Activated CD8-positive, alpha-beta T cell treated with anti-CD3 and anti-CD28 coated beads, Interleukin-2, amount 10 ng/mL, durations not matched to agents 7 days and 5 days (primary cell): Measurements from ENCODE around the gene TUBGCP6. TPM values are rescaled to one million over a fixed set of nuclear protein-coding genes. Genes with fewer than 3 reads are reported as not detected.
"Not testable (repeated sequence)": the region's sequence is repeated elsewhere in the genome, so short reads cannot be mapped to it uniquely, and the experiment has no call there.

ENCODE experiments used
- ATAC-seq: fragments of 150-1000 bp; cut with Tn5 transposase; one replicate; pipeline ENCODE4 v1.10.0; 2021; ENCODE audit warnings: moderate library complexity
- CTCF ChIA-PET: fragments of 350-600 bp; sonication (Branson Sonifier 250); formaldehyde crosslinking; loops from one replicate; lab custom pipeline; 2021; ENCODE audit warnings: antibody characterized with exemption; lab: Charles Lee
- POLR2A ChIA-PET: fragments of 350-600 bp; sonication (Branson Sonifier 250); formaldehyde crosslinking; loops from one replicate; lab custom pipeline; 2021; ENCODE audit warnings: antibody characterized with exemption; lab: Charles Lee
- DNase-seq: peaks from one replicate; pipeline ENCODE4 v3.0.0-alpha.2; 2020
- H3K27ac Mint-ChIP-seq: one replicate; pipeline ENCODE4 v1.8.0; 2021; ENCODE audit warnings: mild to moderate bottlenecking, mixed read lengths
- H3K27me3 Mint-ChIP-seq: one replicate; pipeline ENCODE4 v1.8.0; 2021; ENCODE audit warnings: low read depth, mixed read lengths
- H3K36me3 Mint-ChIP-seq: one replicate; pipeline ENCODE4 v1.8.0; 2021; ENCODE audit warnings: low read depth, mixed read lengths
- H3K4me1 Mint-ChIP-seq: one replicate; pipeline ENCODE4 v1.8.0; 2021; ENCODE audit warnings: low read depth, mixed read lengths
- H3K4me3 Mint-ChIP-seq: one replicate; pipeline ENCODE4 v1.8.0; 2021; ENCODE audit warnings: mild to moderate bottlenecking, mixed read lengths
- H3K9me3 Mint-ChIP-seq: one replicate; pipeline ENCODE4 v1.8.0; 2022; ENCODE audit warnings: mixed read lengths; ENCODE audit not compliant: insufficient read depth
- total RNA-seq, 2 experiments: library from RNA; stranded (reverse); gene quantifications; one replicate each; pipeline ENCODE4 v1.2.3, GENCODE V29; 2021

Gene TUBGCP6
- total RNA-seq, 2 experiments from 2014 or later = 53.2 to 58.1 TPM

DNA sequence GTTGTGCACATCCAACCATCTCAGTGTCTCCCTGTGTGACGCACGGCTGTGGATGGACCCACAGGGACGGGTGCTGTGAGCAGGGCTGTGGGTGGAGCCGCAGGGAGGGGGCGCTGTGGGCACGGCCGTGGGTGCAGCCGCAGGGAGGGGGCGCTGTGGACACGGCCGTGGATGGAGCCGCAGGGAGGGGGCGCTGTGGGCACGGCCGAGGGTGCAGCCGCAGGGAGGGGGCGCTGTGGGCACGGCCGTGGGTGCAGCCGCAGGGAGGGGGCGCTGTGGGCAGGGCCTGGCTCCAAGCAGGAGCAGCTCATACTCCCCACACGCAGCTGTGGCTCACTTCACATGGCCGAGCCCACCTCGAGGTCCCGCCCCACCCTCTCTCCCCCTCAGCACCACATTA is 31.3 kb upstream of the TUBGCP6 start:
- peaks cover 9% of the 10 kb centered on the region for H3K4me1 Mint-ChIP-seq
- POLR2A ChIA-PET = interaction anchor here (0.8 to 1.5 kb wide), 4 partner anchors 15 to 66 kb away, joined by 3 to 4 read pairs (median 4); no protein-coding TSS in a partner anchor
- no peak overlapping the region for H3K27ac Mint-ChIP-seq
- H3K27me3 Mint-ChIP-seq = peaks cover 8% of the 10 kb centered on the region
- no peaks in the 10 kb centered on the region for H3K9me3 Mint-ChIP-seq
- ATAC-seq (peak; percentile 59), DNase-seq (peak; percentile 63)
- H3K36me3 Mint-ChIP-seq = peaks cover 22% of the 10 kb centered on the region
- CTCF ChIA-PET = interaction anchor here (0.6 to 2.1 kb wide), 24 partner anchors 13 to 344 kb away, joined by 3 to 33 read pairs (median 4); partner anchors contain the start of genes DENND6B and TUBGCP6
- H3K4me3 Mint-ChIP-seq = no peak overlapping the region

DNA sequence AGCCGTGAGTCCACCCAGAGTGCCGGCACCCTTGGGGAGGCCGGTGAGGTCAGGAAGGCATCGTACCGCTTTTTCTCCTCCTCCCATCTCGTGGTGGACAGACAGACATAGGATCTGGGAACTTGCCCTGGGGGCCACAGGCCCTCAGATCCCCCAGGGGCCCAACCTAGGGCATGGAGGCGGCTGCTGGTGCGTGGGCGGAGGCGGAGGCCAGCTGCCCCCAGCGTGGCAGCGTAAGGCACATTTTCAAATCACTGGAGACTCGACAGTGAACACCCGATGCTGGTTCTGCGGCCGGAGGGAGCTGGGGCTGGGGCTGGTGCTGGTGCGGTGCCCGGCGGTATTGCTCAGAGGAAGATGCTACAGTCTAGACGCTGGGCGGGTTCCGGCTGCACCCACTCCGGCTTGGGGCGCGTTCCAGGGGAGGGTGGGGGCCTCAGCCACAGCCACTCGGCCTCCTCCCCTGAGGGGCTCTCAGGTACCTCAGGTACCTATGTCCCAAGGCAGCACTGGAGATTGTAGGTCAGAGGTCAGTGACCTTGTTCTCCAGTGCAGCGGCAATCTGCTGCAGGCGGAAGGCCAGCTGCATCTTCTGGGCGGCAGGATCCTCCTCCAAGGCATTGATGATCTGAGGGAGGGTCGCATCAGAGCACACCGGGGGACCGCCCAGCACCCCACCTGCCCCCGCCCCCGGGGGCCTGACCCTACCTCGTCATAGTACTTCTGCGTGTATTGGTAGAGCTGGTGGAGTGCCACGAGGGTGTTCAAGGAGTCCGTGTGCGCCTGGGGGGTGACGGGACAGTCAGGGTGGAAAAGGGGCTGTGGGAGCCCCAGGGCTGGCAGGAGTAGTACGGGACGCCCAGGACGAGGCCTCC is 30.6 kb upstream of the TUBGCP6 start:
- Mint-ChIP-seq H3K27me3 (peaks cover 8% of the 10 kb centered on the region), H3K36me3 (peaks cover 18% of the 10 kb centered on the region), H3K4me1 (peaks cover 14% of the 10 kb centered on the region), H3K9me3 (no peaks in the 10 kb centered on the region), H3K4me3 (no peak overlapping the region), H3K27ac (no peak overlapping the region)
- DNase-seq (no peak), ATAC-seq (no peak)
- CTCF ChIA-PET = interaction anchor here (1.0 to 2.1 kb wide), 9 partner anchors 12 to 345 kb away, joined by 3 to 33 read pairs (median 5); partner anchors contain the start of gene DENND6B
- POLR2A ChIA-PET = interaction anchor here (1.3 to 1.5 kb wide), 3 partner anchors 18 to 67 kb away, joined by 3 to 4 read pairs (median 4); no protein-coding TSS in a partner anchor

DNA sequence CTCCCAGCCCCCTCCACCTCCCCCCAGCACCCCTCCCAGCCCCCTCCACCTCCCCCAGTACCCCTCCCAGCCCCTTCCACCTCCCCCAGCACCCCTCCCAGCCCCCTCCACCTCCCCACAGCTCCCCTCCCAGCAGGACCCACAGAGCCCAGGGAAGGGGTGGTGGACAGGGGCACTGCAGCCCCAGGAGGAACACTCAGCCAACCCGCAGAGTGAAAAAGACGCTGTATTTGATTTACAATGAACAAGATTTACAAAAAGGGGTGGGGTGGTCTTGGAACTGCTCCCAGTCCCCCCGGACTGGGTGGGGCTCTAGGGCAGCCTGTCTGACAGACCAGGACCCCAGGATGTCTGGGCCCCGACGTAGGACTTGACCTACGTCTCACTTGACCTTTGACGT is 29.9 kb upstream of the TUBGCP6 start:
- H3K27ac Mint-ChIP-seq = no peak overlapping the region
- H3K27me3 Mint-ChIP-seq = peaks cover 8% of the 10 kb centered on the region
- DNase-seq (no peak), ATAC-seq (no peak)
- ChIA-PET POLR2A (no interaction called here), CTCF (interaction anchor here (0.9 to 1.5 kb wide), 2 partner anchors 67 to 92 kb away, joined by 4 to 6 read pairs; no protein-coding TSS in a partner anchor)
- H3K9me3 Mint-ChIP-seq = no peaks in the 10 kb centered on the region
- no peak overlapping the region for H3K4me3 Mint-ChIP-seq
- H3K4me1 Mint-ChIP-seq = peaks cover 14% of the 10 kb centered on the region
- H3K36me3 Mint-ChIP-seq = peaks cover 18% of the 10 kb centered on the region

DNA sequence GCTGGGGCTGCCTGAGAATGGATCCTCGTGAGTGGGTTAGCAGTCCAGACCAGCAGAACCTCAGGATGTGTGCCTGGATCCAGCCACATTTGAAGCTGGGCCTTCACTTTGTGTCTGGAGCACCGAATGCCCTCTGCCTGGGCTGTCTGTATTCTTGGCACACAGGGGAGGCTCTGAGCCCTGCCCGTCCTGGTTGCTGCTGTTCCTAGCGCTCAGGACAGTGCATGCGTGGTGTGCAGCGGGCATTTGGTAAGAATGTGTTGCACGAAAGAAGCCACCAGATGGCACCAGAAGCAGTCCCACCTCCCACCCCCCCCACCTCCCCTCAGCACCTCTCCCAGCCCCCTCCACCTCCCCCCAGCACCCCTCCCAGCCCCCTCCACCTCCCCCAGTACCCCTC is 29.5 kb upstream of the TUBGCP6 start:
- Mint-ChIP-seq H3K4me1 (peaks cover 19% of the 10 kb centered on the region), H3K27me3 (peaks cover 8% of the 10 kb centered on the region), H3K9me3 (no peaks in the 10 kb centered on the region), H3K36me3 (peaks cover 18% of the 10 kb centered on the region), H3K27ac (no peak overlapping the region), H3K4me3 (no peak overlapping the region)
- ChIA-PET CTCF (interaction anchor here (0.9 to 2.1 kb wide), 4 partner anchors 52 to 92 kb away, joined by 4 to 6 read pairs (median 6); no protein-coding TSS in a partner anchor), POLR2A (no interaction called here)
- DNase-seq = peak; percentile 66
- ATAC-seq = no peak

GRCh38 chr22:50273781-50274180 is 29.0 kb upstream of the TUBGCP6 start:
- Mint-ChIP-seq H3K36me3 (peaks cover 17% of the 10 kb centered on the region), H3K4me1 (peaks cover 22% of the 10 kb centered on the region)
- H3K27me3 Mint-ChIP-seq, H3K4me3 Mint-ChIP-seq, H3K27ac Mint-ChIP-seq, DNase-seq, H3K9me3 Mint-ChIP-seq, ATAC-seq: not testable (repeated sequence)
- POLR2A ChIA-PET = interaction anchor here (1.0 kb wide), 1 partner anchor 251 kb away, joined by 4 read pairs; the partner anchor contains the start of gene SCO2
- CTCF ChIA-PET = interaction anchor here (0.8 to 2.1 kb wide), 9 partner anchors 20 to 196 kb away, joined by 3 to 8 read pairs (median 5); no protein-coding TSS in a partner anchor

DNA sequence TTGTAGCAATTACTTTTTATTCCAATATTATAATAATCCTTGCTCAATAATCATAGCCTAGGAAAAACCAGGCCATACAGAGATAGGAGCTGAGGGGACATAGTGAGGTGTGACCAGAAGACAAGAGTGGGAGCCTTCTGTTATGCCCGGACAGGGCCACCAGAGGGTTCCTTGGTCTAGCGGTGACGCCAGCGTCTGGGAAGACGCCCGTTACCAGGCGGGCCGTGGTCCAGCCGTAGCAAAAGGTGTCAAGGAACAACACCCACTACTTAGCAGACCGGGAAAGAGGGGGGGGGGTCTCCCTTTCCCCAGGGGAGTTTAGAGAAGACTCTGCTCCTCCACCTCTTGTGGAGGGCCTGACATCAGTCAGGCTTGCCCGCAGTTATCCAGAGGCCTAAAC is 28.5 kb upstream of the TUBGCP6 start:
- peaks cover 24% of the 10 kb centered on the region for H3K4me1 Mint-ChIP-seq
- not testable (repeated sequence) for H3K27ac Mint-ChIP-seq, ATAC-seq, H3K4me3 Mint-ChIP-seq, H3K9me3 Mint-ChIP-seq, H3K27me3 Mint-ChIP-seq, DNase-seq
- H3K36me3 Mint-ChIP-seq = peaks cover 15% of the 10 kb centered on the region
- ChIA-PET CTCF (interaction anchor here (0.8 to 2.6 kb wide), 10 partner anchors 21 to 197 kb away, joined by 3 to 8 read pairs (median 6); partner anchors contain the start of gene HDAC10), POLR2A (interaction anchor here (0.6 to 1.0 kb wide), 2 partner anchors 193 to 252 kb away, joined by 3 to 4 read pairs; partner anchors contain the start of gene SCO2)

DNA sequence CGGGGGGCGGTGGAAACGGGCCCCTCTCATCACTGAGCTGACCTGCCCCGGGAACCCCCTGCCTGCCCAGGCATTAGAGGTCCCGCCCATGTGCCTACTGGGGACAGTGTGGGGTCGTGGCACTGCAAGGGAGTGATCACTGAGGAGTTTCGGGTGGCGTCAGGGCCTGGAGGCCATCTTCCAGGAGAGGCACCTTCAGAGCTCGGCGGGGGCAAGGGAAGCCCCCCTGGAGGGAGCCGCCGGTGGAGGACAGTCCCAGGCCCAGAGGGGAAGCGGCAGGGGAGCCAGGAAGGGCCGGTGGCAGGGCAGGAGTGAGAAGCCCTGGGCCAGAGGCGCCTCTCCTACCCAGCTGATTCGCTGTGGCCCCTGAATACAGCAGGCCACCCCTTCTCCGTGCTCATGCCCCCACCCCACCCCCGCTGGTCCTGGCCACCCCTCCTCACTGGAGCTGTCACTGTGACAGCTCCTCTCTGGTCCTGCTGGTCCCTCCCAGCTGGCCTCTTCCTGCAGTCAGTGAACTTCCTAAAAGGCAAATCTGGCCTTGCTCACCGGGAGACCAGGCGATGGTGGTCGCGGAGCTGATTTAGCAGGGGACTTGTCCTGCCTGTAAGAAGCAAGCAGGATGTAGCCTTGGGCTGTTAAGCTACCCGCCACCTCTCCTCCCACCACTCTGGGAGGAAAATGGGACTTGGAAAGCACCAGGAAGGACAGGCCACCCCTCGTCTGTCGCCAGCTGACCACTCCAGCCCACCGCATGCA is 27.4 kb upstream of the TUBGCP6 start:
- ChIA-PET POLR2A (interaction anchor here (0.6 to 1.2 kb wide), 2 partner anchors 28 to 69 kb away, joined by 3 to 4 read pairs; no protein-coding TSS in a partner anchor), CTCF (interaction anchor here (1.2 to 2.6 kb wide), 9 partner anchors 19 to 198 kb away, joined by 3 to 12 read pairs (median 6); partner anchors contain the start of gene HDAC10)

GRCh38 chr22:50271519-50271970 is 26.7 kb upstream of the TUBGCP6 start:
- no peak overlapping the region for H3K4me3 Mint-ChIP-seq
- H3K36me3 Mint-ChIP-seq = peaks cover 10% of the 10 kb centered on the region
- peaks cover 8% of the 10 kb centered on the region for H3K27me3 Mint-ChIP-seq
- no peaks in the 10 kb centered on the region for H3K9me3 Mint-ChIP-seq
- H3K27ac Mint-ChIP-seq = no peak overlapping the region
- CTCF ChIA-PET = interaction anchor here (1.2 to 2.6 kb wide), 5 partner anchors 19 to 70 kb away, joined by 3 to 12 read pairs (median 6); partner anchors contain the start of gene HDAC10
- POLR2A ChIA-PET = interaction anchor here (1.2 kb wide), 1 partner anchor 27 kb away, joined by 4 read pairs; no protein-coding TSS in a partner anchor
- DNase-seq (peak; percentile 73), ATAC-seq (peak; percentile 28)
- peaks cover 28% of the 10 kb centered on the region for H3K4me1 Mint-ChIP-seq

More for the DNA sequence above, 27.4 kb upstream of the TUBGCP6 start:
- DNase-seq = no peak
- Mint-ChIP-seq H3K9me3 (no peaks in the 10 kb centered on the region), H3K27ac (no peak overlapping the region), H3K36me3 (peaks cover 11% of the 10 kb centered on the region), H3K4me1 (peaks cover 28% of the 10 kb centered on the region), H3K4me3 (no peak overlapping the region), H3K27me3 (peaks cover 8% of the 10 kb centered on the region)
- no peak for ATAC-seq

GRCh38 chr22:50270666-50271394 is 26.0 kb upstream of the TUBGCP6 start:
- POLR2A ChIA-PET = no interaction called here
- peaks cover 8% of the 10 kb centered on the region for H3K27me3 Mint-ChIP-seq
- DNase-seq (peak; percentile 85), ATAC-seq (peak; percentile 69)
- CTCF ChIA-PET = interaction anchor here (2.3 to 2.6 kb wide), 2 partner anchors 18 to 71 kb away, joined by 7 to 12 read pairs; no protein-coding TSS in a partner anchor
- peaks cover 7% of the 10 kb centered on the region for H3K36me3 Mint-ChIP-seq
- peaks cover 28% of the 10 kb centered on the region for H3K4me1 Mint-ChIP-seq
- H3K4me3 Mint-ChIP-seq = peak overlapping the region; percentile 64
- no peak overlapping the region for H3K27ac Mint-ChIP-seq
- H3K9me3 Mint-ChIP-seq = no peaks in the 10 kb centered on the region

- CTCF ChIA-PET = no interaction called here
- DNase-seq (peak; percentile 78), ATAC-seq (peak; percentile 57)
- Mint-ChIP-seq H3K9me3 (no peaks in the 10 kb centered on the region), H3K27me3 (peaks cover 8% of the 10 kb centered on the region), H3K4me3 (peak within 1 kb of the TSS; percentile 69), H3K27ac (peak within 1 kb of the TSS; percentile 39), H3K4me1 (peaks cover 23% of the 10 kb centered on the region), H3K36me3 (peaks cover 3% of the 10 kb centered on the region)
- POLR2A ChIA-PET = no interaction called here
Measured at GRCh38 chr22:50269970-50270665, 25.3 kb upstream of the TUBGCP6 start, which contains the start of gene MAPK11. MAPK11 (minus strand) TSS chr22:50270380; CDS start chr22:50270292, 88 bp downstream.
